ENCODE measurements around the gene AGBL1. TPM values are rescaled to one million over a fixed set of nuclear protein-coding genes. Genes with fewer than 3 reads are reported as not detected.

Gene AGBL1
- polyA plus RNA-seq, 1 donor (not counting 4 experiments of a cell fraction or from before 2014, with no cell fraction given) = not detected

GRCh38 chr15:86157606-86158293, 78.1 kb downstream of the AGBL1 start:
- TF ChIP-seq, protein P1, sequence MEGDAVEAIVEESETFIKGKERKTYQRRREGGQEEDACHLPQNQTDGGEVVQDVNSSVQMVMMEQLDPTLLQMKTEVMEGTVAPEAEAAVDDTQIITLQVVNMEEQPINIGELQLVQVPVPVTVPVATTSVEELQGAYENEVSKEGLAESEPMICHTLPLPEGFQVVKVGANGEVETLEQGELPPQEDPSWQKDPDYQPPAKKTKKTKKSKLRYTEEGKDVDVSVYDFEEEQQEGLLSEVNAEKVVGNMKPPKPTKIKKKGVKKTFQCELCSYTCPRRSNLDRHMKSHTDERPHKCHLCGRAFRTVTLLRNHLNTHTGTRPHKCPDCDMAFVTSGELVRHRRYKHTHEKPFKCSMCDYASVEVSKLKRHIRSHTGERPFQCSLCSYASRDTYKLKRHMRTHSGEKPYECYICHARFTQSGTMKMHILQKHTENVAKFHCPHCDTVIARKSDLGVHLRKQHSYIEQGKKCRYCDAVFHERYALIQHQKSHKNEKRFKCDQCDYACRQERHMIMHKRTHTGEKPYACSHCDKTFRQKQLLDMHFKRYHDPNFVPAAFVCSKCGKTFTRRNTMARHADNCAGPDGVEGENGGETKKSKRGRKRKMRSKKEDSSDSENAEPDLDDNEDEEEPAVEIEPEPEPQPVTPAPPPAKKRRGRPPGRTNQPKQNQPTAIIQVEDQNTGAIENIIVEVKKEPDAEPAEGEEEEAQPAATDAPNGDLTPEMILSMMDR (optimal IDR thresholded peaks at IDR 0.05 in 1 of 3, IDR thresholded peaks at IDR 0.05 in 1 of 3, conservative IDR thresholded peaks at IDR 0.05 in 1 of 3; ENCODE audit: extremely low read depth in 1 of 3, insufficient read depth in 2 of 3, low read length in 3 of 3) = no peak
- TF ChIP-seq EZH2 (IDR thresholded peaks at IDR 0.05; ENCODE audit: low read length) = no peak

DNA sequence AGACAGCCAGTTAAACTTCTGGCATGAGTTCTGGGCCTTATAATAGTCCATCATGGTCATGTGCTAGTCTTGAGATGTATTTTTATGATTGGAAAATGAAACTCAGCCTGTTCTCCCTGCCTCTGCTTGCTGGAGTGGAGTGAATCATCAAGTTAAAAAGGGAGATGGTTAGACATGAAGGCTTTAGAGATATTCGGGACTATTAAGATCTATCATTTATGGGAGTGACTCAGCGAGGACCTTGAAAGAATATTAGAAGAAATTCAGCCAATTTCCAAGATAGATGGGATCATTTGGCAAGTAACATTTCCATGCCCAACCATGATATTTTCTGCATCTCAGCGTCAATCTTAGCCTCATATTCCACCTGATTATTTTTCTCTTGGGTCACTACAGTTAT, 79.8 kb downstream of the AGBL1 start:
- no peak for FAIRE-seq

More at GRCh38 chr15:86157606-86158293, 78.1 kb downstream of the AGBL1 start:
- H3K9me3 ChIP-seq (ENCODE audit: control insufficient read depth, low read depth, low read length) = no peaks in the 10 kb centered on the region
- no peaks in the 10 kb centered on the region for H4K20me1 ChIP-seq (ENCODE audit: control insufficient read depth, extremely low read depth, insufficient read depth, low read length)
- no peaks in the 10 kb centered on the region for H3K79me2 ChIP-seq (ENCODE audit: control insufficient read depth, insufficient read depth, low read length)
- no peaks in the 10 kb centered on the region for H3K36me3 ChIP-seq (ENCODE audit: control insufficient read depth in 2 of 2, extremely low read depth in 1 of 2, insufficient read depth in 2 of 2, low read length in 2 of 2)
- H3K4me2 ChIP-seq (ENCODE audit: control insufficient read depth, extremely low read depth, insufficient read depth, low read depth, low read length) = no peak overlapping the region
- no peak overlapping the region for H2AFZ ChIP-seq (ENCODE audit: control insufficient read depth, low read length)
- DNase-seq (ENCODE audit: low read depth, low spot score) = no peak
- no peak for FAIRE-seq
- no peaks in the 10 kb centered on the region for H3K27me3 ChIP-seq (ENCODE audit: control insufficient read depth, extremely low read depth, insufficient read depth, low read length)
- H3K4me1 ChIP-seq (ENCODE audit: control insufficient read depth, extremely low read depth, insufficient read depth, low read length) = no peaks in the 10 kb centered on the region
- H3K4me3 ChIP-seq (ENCODE audit: control insufficient read depth in 2 of 3, extremely low read depth in 1 of 3, insufficient read depth in 2 of 3, low read depth in 1 of 3, low read length in 3 of 3) = no peak overlapping the region
- dilution Hi-C loops (cut with MboI; ENCODE audit: extremely low pct_ligation_motif_present, low sequenced_read_pairs) = no loop called here
- no peaks in the 10 kb centered on the region for H3K9me1 ChIP-seq (ENCODE audit: control insufficient read depth, extremely low read depth, insufficient read depth, low read length)
- H3K27ac ChIP-seq (ENCODE audit: control insufficient read depth, insufficient read depth, low read length) = no peak overlapping the region
- no peak overlapping the region for H3K9ac ChIP-seq (ENCODE audit: control insufficient read depth, extremely low read depth, insufficient read depth, low read length)

More for the DNA sequence above, 79.8 kb downstream of the AGBL1 start:
- no peak overlapping the region for H2AFZ ChIP-seq (ENCODE audit: control insufficient read depth, low read length)
- H3K27me3 ChIP-seq (ENCODE audit: control insufficient read depth, extremely low read depth, insufficient read depth, low read length) = no peaks in the 10 kb centered on the region
- H3K4me2 ChIP-seq (ENCODE audit: control insufficient read depth, extremely low read depth, insufficient read depth, low read depth, low read length) = no peak overlapping the region
- dilution Hi-C loops (cut with MboI; ENCODE audit: extremely low pct_ligation_motif_present, low sequenced_read_pairs) = no loop called here
- H3K4me1 ChIP-seq (ENCODE audit: control insufficient read depth, extremely low read depth, insufficient read depth, low read length) = no peaks in the 10 kb centered on the region
- no peak for TF ChIP-seq EZH2 (IDR thresholded peaks at IDR 0.05; ENCODE audit: low read length)
- TF ChIP-seq, protein P1 (optimal IDR thresholded peaks at IDR 0.05 in 1 of 3, IDR thresholded peaks at IDR 0.05 in 1 of 3, conservative IDR thresholded peaks at IDR 0.05 in 1 of 3; ENCODE audit: extremely low read depth in 1 of 3, insufficient read depth in 2 of 3, low read length in 3 of 3) = no peak
- no peaks in the 10 kb centered on the region for H3K9me3 ChIP-seq (ENCODE audit: control insufficient read depth, low read depth, low read length)
- H4K20me1 ChIP-seq (ENCODE audit: control insufficient read depth, extremely low read depth, insufficient read depth, low read length) = no peaks in the 10 kb centered on the region
- no peak overlapping the region for H3K4me3 ChIP-seq (ENCODE audit: control insufficient read depth in 2 of 3, extremely low read depth in 1 of 3, insufficient read depth in 2 of 3, low read depth in 1 of 3, low read length in 3 of 3)
- no peak overlapping the region for H3K9ac ChIP-seq (ENCODE audit: control insufficient read depth, extremely low read depth, insufficient read depth, low read length)
- H3K79me2 ChIP-seq (ENCODE audit: control insufficient read depth, insufficient read depth, low read length) = no peaks in the 10 kb centered on the region
- no peak overlapping the region for H3K27ac ChIP-seq (ENCODE audit: control insufficient read depth, insufficient read depth, low read length)
- no peaks in the 10 kb centered on the region for H3K36me3 ChIP-seq (ENCODE audit: control insufficient read depth in 2 of 2, extremely low read depth in 1 of 2, insufficient read depth in 2 of 2, low read length in 2 of 2)
- no peaks in the 10 kb centered on the region for H3K9me1 ChIP-seq (ENCODE audit: control insufficient read depth, extremely low read depth, insufficient read depth, low read length)
- no peak for DNase-seq (ENCODE audit: low read depth, low spot score)
